NT2/D1 (cell line): Measurements from ENCODE around the gene TBCD.

ENCODE experiments used
- DNase-seq: peaks from one replicate; pipeline ENCODE4 v3.0.0-alpha.2; 2011; ENCODE audit warnings: low read depth, low spot score
- H3K27me3 ChIP-seq: 2 replicates; pipeline ENCODE4 v1.6.0; 2011; ENCODE audit warnings: mild to moderate bottlenecking; ENCODE audit not compliant: insufficient read length, insufficient read depth
- H3K36me3 ChIP-seq: 2 replicates; pipeline ENCODE4 v1.6.1; 2011; ENCODE audit warnings: mild to moderate bottlenecking, low read length, mixed read lengths; ENCODE audit not compliant: insufficient read depth, insufficient read length
- H3K4me1 ChIP-seq: 2 replicates; pipeline ENCODE4 v1.5.1; 2011; ENCODE audit not compliant: insufficient read depth, insufficient read length
- H3K4me3 ChIP-seq: 2 replicates; pipeline ENCODE4 v1.5.1; 2011; ENCODE audit warnings: low read depth; ENCODE audit not compliant: insufficient read length
- H3K9ac ChIP-seq: 2 replicates; pipeline ENCODE4 v1.6.0; 2011; ENCODE audit warnings: low read depth; ENCODE audit not compliant: insufficient read length
- H3K9me3 ChIP-seq: 2 replicates; pipeline ENCODE4 v1.5.1; 2011; ENCODE audit warnings: mild to moderate bottlenecking, low read length; ENCODE audit not compliant: insufficient read depth
- SUZ12 ChIP-seq: IDR thresholded peaks from 2 replicates; pipeline ENCODE4 v1.6.1; 2011; ENCODE audit not compliant: insufficient read length, insufficient read depth; ENCODE audit errors: extremely low read depth
- YY1 ChIP-seq: IDR thresholded peaks from 2 replicates; pipeline ENCODE4 v1.6.1; 2011; ENCODE audit not compliant: insufficient read length, insufficient read depth
- ZNF274 ChIP-seq: IDR thresholded peaks from 2 replicates; pipeline ENCODE4 v1.6.1; 2011; ENCODE audit warnings: mild to moderate bottlenecking, low read depth, low read length

TBCD gene

DNA sequence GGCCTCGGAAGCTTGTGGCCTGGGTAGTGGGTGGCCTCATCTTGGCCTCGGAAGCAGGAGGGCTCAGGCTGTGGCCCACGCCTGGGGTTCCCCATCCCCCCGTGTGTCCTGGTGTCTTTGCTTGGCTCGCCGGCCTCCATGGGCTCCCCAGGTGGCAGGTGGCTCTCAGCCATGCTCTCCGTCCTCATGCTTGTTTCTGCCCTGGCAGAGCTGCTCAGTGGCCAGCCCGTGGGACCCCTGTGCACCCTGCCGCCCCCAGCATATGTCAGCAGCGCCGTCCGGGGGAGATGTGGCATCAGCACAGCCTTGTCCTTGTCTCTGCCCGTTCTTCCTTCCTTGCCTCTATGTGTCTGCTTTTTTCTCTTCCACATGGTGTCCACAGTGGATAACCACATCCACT, 38.5 kb downstream of the TBCD start:
- no peaks in the 10 kb centered on the region for H3K9me3 ChIP-seq
- TF ChIP-seq YY1 (no peak), ZNF274 (no peak), SUZ12 (no peak)
- H3K4me1 ChIP-seq: peaks cover 18% of the 10 kb centered on the region
- no peak for DNase-seq
- no peak overlapping the region for H3K4me3 ChIP-seq
- H3K36me3 ChIP-seq: peaks cover 45% of the 10 kb centered on the region
- H3K9ac ChIP-seq: peak overlapping the region; percentile 29
- no peaks in the 10 kb centered on the region for H3K27me3 ChIP-seq

DNA sequence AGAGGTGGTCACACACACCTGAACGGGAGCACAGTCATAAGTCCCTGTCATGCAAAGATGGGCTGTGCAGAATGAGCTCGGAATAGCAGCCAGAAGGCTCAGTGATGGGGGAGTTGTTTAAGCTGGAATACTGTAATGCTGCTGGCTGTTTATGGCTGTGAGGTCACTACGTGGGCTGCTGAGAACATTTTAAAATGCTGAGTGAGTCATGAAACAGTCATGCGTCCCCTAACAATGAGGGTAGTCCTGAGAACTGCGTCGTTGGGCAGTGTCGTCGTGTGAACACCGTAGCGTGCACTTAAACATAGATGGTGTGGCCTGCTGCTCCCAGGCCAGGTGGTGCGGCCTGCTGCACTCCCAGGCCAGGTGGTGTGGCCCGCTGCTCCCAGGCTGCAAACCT, 39.7 kb downstream of the TBCD start:
- Histone ChIP-seq H3K27me3 (no peaks in the 10 kb centered on the region), H3K36me3 (peaks cover 42% of the 10 kb centered on the region), H3K9me3 (no peaks in the 10 kb centered on the region), H3K4me3 (no peak overlapping the region), H3K4me1 (peaks cover 15% of the 10 kb centered on the region), H3K9ac (no peak overlapping the region)
- TF ChIP-seq YY1 (no peak), SUZ12 (no peak), ZNF274 (no peak)
- no peak for DNase-seq

DNA sequence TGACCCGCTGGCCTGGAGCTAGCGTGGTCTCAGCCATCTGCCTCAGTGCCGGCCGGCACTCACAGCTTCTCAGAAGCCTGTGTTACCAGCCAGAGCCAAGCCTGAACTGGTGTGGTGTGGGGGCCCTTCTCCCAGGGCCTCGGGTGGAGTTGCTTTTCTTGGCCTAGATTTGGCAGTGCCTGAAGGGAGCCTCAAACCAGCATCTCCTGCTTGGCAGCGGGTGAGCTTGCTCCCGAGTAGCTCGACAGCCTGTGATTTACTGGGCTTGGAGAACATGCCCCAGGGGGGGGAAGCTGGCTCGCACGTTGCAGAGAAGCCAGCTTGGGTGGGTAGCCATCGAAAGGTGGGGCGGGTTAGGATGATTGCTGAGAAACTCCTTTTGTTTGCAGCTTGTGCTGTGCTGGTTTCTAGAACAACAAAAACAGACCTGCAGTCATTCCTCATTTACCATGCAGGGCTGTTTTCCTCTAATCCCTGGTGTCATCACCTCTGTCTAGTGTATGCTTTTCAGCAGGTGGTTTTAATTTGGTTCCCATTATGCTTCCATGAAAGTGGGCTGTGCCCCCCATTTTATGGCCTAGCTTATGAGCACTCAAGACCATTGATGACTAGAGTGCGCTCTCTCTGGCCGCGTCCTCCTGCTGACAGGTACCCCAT, 42.2 kb downstream of the TBCD start:
- Histone ChIP-seq H3K36me3 (peaks cover 43% of the 10 kb centered on the region), H3K27me3 (no peaks in the 10 kb centered on the region), H3K9ac (peak overlapping the region; percentile 13)

DNA sequence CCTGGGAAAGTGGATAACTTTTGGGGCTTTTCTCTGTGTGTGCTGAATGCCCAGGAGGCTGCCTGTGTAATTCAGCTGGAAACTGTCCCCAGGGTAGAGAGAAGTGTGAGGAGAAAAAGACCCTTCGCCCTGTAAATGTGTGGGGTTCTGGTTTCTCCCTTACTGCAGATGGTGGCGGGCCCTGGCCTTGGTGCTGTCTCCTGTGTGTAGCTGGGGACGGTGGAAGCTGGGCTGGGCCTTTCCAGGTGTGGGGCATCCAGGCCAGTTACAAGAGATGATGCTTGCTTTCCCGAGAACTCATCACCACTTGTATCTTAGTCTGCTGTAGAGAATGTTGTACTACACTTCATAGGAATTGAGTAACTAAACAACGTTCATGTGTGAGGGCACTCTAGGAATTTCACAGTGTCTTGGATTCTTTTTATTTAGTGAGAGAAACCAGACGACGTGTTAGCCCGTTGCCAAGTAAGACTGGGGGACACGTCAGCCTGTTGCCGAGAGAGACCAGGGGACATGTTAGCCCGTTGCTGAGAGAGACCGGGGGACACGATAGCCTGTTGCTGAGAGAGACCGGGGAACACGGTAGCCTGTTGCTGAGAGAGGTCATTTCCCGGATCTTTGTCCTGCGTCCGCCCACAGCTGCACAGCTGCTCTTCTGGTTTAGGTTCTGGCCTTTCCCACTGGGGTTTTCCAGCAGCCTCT, 43.1 kb downstream of the TBCD start:
- peaks cover 10% of the 10 kb centered on the region for H3K4me1 ChIP-seq
- no peaks in the 10 kb centered on the region for H3K9me3 ChIP-seq
- H3K36me3 ChIP-seq: peaks cover 40% of the 10 kb centered on the region
- H3K9ac ChIP-seq: no peak overlapping the region
- TF ChIP-seq SUZ12 (no peak), ZNF274 (no peak), YY1 (no peak)
- no peak for DNase-seq
- H3K4me3 ChIP-seq: no peak overlapping the region
- H3K27me3 ChIP-seq: no peaks in the 10 kb centered on the region

More for the DNA sequence above, 42.2 kb downstream of the TBCD start:
- no peak for TF ChIP-seq SUZ12
- no peak for TF ChIP-seq YY1
- no peak for TF ChIP-seq ZNF274
- no peaks in the 10 kb centered on the region for H3K9me3 ChIP-seq
- DNase-seq: no peak
- H3K4me1 ChIP-seq: peaks cover 15% of the 10 kb centered on the region
- no peak overlapping the region for H3K4me3 ChIP-seq

DNA sequence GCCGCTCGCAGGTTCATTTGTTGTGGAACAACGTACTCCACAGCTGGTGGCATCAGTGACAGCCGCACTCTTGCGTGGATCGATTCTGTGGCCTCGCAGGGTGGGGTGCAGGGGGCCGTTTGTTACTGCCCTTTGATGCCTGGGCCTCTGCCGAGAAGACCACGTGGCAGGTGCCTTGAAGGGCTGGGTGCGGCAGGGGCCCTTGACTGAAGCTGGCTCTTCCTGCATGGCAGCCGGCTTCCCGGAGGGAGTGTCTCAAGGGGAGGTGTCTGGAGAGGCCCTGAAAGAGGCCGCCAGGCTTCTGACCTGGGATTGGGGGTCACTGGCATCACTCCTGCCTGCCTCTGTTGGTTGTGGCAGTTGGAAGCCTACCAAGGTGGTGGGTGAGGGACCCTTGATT, 43.8 kb downstream of the TBCD start:
- Histone ChIP-seq H3K9me3 (no peaks in the 10 kb centered on the region; the same call in 1 of the 2 replicates), H3K9ac (no peak overlapping the region), H3K27me3 (no peaks in the 10 kb centered on the region), H3K4me1 (peaks cover 7% of the 10 kb centered on the region), H3K4me3 (no peak overlapping the region), H3K36me3 (peaks cover 44% of the 10 kb centered on the region)
- TF ChIP-seq YY1 (no peak), ZNF274 (no peak), SUZ12 (no peak)
- no peak for DNase-seq

DNA sequence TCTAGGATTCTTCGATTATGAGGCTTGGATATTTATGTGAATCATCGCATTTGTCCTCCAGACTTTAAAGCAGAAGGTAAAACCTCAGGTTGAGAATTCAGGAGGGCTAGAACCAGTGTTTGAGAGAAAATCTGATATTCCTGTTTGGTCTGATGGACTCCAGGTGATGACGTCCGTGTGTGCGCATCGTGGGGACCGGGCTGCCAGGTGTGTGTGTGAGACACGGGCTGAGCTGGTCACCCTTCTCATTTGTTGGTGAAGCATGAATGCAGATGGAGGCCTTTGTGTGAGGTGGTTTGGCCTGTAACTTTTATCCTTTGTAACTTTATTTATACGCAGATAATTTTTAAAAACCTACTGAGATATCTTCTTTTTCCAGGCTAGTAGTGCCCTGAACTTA, 45.2 kb downstream of the TBCD start:
- no peak for DNase-seq
- H3K36me3 ChIP-seq: peaks cover 55% of the 10 kb centered on the region
- no peak for TF ChIP-seq SUZ12
- TF ChIP-seq ZNF274: no peak
- TF ChIP-seq YY1: no peak

DNA sequence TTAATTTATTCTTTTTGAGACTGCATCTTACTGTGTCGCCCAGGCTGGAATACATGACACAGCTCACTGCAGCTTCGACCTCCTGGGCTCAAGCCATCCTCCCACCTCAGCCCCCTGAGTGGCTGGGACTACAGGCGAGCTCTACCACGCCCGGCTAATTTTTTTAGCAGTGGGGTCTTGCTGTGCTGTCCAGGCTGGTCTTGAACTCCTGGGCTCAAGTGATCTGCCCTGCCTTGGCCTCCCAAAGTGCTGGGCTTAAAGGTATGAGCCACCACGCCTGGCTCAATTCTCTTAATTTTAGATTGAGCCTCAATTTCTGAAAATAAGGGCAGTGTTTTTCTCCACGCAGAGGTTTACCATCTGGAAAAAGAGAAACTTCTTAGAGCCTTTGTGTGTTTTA, 46.9 kb downstream of the TBCD start:
- Histone ChIP-seq H3K9me3 (no peaks in the 10 kb centered on the region; the same call in 1 of the 2 replicates), H3K4me3 (no peak overlapping the region), H3K4me1 (peaks cover 4% of the 10 kb centered on the region), H3K36me3 (peaks cover 48% of the 10 kb centered on the region), H3K27me3 (no peaks in the 10 kb centered on the region), H3K9ac (no peak overlapping the region)
- TF ChIP-seq SUZ12: no peak
- no peak for TF ChIP-seq ZNF274
- no peak for TF ChIP-seq YY1
- DNase-seq: no peak

More for the DNA sequence above, 45.2 kb downstream of the TBCD start:
- Histone ChIP-seq H3K4me1 (peaks cover 7% of the 10 kb centered on the region), H3K27me3 (no peaks in the 10 kb centered on the region), H3K9ac (no peak overlapping the region), H3K4me3 (no peak overlapping the region), H3K9me3 (no peaks in the 10 kb centered on the region; the same call in 1 of the 2 replicates)
